ENCODE results near the gene GPR18.

- no peak for TF ChIP-seq CTCF (IDR thresholded peaks at IDR 0.05)
- no peak for TF ChIP-seq EP300 (IDR thresholded peaks at IDR 0.05)
- TF ChIP-seq POLR2A (IDR thresholded peaks at IDR 0.05) = no peak
- no peak for TF ChIP-seq POLR2AphosphoS5 (IDR thresholded peaks at IDR 0.05)
Measured at GRCh38 chr13:99285432-99286182, 27.4 kb upstream of the GPR18 start.

Data from stomach (tissue), 4 donors.